T-helper 17 cell (primary cell): ENCODE measurements around the gene BBOF1. TPM values are rescaled to one million over a fixed set of nuclear protein-coding genes. Genes with fewer than 3 reads are reported as not detected.

Experiments
- ATAC-seq: fragments of 150-1000 bp; cut with Tn5 transposase; 2 replicates; pipeline ENCODE4 v1.10.0; 2021; ENCODE audit warnings: mild to moderate bottlenecking, moderate library complexity
- DNase-seq, 3 donors: peaks; one replicate each; pipeline versions ENCODE4 v3.0.0 to v3.0.0-alpha.2; 2020 to 2021
- H3K9me3 ChIP-seq: one replicate; pipeline ENCODE4 v1.7.0; 2013; ENCODE audit warnings: low read length, mild to moderate bottlenecking; ENCODE audit not compliant: control insufficient read depth, poor library complexity, severe bottlenecking
- H3K27ac Mint-ChIP-seq: one replicate; pipeline ENCODE4 v1.8.0; 2022; ENCODE audit warnings: mild to moderate bottlenecking, moderate library complexity, mixed read lengths
- H3K27me3 Mint-ChIP-seq: one replicate; pipeline ENCODE4 v1.8.0; 2022; ENCODE audit warnings: mixed read lengths
- H3K36me3 Mint-ChIP-seq: one replicate; pipeline ENCODE4 v1.8.0; 2022; ENCODE audit warnings: low read depth, mixed read lengths
- H3K4me1 Mint-ChIP-seq: one replicate; pipeline ENCODE4 v1.8.0; 2022; ENCODE audit warnings: mild to moderate bottlenecking, mixed read lengths
- H3K4me3 Mint-ChIP-seq: one replicate; pipeline ENCODE4 v1.8.0; 2022; ENCODE audit warnings: mild to moderate bottlenecking, moderate library complexity, mixed read lengths
- total RNA-seq, 4 donors: library from RNA in 2 of 4; stranded (reverse) in 2 of 4; gene quantifications; one replicate each; pipeline ENCODE4 v1.2.3 and lab custom pipeline; 2022 to 2026

Gene BBOF1
- total RNA-seq, 2 donors from 2014 or later: 2.5 to 2.8 TPM

- ATAC-seq (no peak), DNase-seq (no peak)
- H3K36me3 Mint-ChIP-seq: peaks cover 2% of the 10 kb centered on the region
- no peaks in the 10 kb centered on the region for H3K27me3 Mint-ChIP-seq
- no peak overlapping the region for H3K4me3 Mint-ChIP-seq
- H3K9me3 ChIP-seq: no peaks in the 10 kb centered on the region
- peaks cover 2% of the 10 kb centered on the region for H3K4me1 Mint-ChIP-seq
- H3K27ac Mint-ChIP-seq: no peak overlapping the region
These were observed 23.1 kb downstream of the BBOF1 start for GRCh38 chr14:74042296-74042695.

DNA sequence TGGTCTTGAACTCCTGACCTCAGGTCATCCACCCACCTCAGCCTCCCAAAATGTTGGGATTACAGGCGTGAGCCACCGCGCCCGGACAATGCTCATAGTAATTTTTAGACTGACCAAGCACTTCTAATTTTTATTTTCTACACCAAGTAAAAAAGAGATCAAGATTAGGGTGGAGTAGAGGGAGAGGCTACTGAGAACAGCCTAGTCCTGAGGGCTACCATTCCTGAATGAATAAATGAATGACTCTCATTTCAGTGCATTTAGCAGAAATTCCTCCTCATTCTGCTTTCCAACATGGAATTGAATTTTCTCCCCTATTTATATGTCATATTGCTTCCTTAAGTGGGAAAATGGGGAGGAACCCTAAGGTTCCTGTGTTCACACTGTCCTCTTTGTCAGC is 26.4 kb downstream of the BBOF1 start:
- Mint-ChIP-seq H3K36me3 (peaks cover 2% of the 10 kb centered on the region), H3K4me3 (no peak overlapping the region), H3K27ac (no peak overlapping the region), H3K4me1 (peaks cover 3% of the 10 kb centered on the region), H3K27me3 (no peaks in the 10 kb centered on the region)
- ATAC-seq: no peak
- no peaks in the 10 kb centered on the region for H3K9me3 ChIP-seq
- DNase-seq: no peak

GRCh38 chr14:74048281-74048680 is 29.1 kb downstream of the BBOF1 start:
- Mint-ChIP-seq H3K27me3 (no peaks in the 10 kb centered on the region), H3K4me3 (no peak overlapping the region), H3K4me1 (peaks cover 3% of the 10 kb centered on the region), H3K27ac (no peak overlapping the region), H3K36me3 (peaks cover 2% of the 10 kb centered on the region)
- DNase-seq (no peak), ATAC-seq (no peak)
- no peaks in the 10 kb centered on the region for H3K9me3 ChIP-seq

DNA sequence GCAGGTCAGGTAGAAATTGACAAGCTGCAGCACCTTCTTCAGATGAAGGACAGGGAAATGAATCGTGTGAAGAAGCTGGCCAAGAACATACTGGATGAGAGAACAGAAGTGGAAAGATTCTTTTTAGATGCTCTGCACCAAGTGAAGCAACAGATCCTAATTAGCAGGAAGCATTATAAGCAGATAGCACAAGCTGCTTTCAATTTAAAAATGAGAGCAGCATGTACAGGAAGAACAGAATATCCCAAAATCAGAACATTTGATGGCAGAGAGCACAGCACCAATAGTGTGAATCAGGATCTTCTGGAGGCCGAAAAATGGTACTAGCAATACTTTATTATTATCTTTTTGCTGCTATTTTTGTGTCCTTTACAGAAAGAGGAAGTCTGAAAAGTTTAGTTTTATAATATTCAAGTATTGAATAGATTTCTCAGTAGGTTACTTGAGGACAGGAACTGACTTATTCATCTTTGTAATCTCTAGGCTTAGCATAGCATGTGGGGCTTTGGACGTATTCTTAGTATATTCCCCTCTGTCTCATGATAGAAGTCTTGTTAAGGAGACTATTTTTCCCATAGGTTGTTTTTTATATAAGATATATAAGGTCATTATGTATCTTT is 30.8 kb downstream of the BBOF1 start:
- no peak overlapping the region for H3K27ac Mint-ChIP-seq
- peaks cover 3% of the 10 kb centered on the region for H3K4me1 Mint-ChIP-seq
- no peaks in the 10 kb centered on the region for H3K9me3 ChIP-seq
- no peak for ATAC-seq
- no peak for DNase-seq
- peaks cover 2% of the 10 kb centered on the region for H3K36me3 Mint-ChIP-seq
- H3K27me3 Mint-ChIP-seq: no peaks in the 10 kb centered on the region
- no peak overlapping the region for H3K4me3 Mint-ChIP-seq

DNA sequence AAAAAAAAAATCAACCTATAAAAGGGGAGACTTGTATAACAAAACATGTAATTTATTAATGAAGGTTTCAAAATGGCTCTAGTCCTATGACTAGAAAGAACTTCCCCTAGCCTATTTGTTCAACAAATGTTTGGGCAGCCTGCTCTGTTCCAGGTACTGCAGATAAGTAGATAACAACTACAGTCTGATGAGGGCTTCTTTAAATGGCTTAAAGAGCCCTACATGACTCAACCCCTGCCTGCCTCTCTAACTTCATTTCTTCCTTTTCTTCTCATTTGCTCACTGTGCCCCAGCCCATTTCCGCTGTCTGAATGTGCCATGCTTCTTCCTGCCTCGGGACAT is 43.6 kb downstream of the BBOF1 start:
- H3K27me3 Mint-ChIP-seq: no peaks in the 10 kb centered on the region
- ATAC-seq: no peak
- H3K36me3 Mint-ChIP-seq: peaks cover 8% of the 10 kb centered on the region
- H3K9me3 ChIP-seq: no peaks in the 10 kb centered on the region
- H3K4me1 Mint-ChIP-seq: no peaks in the 10 kb centered on the region
- H3K4me3 Mint-ChIP-seq: no peak overlapping the region
- no peak for DNase-seq
- H3K27ac Mint-ChIP-seq: no peak overlapping the region

GRCh38 chr14:74064426-74064825 is 45.3 kb downstream of the BBOF1 start:
- Mint-ChIP-seq H3K4me3 (no peak overlapping the region), H3K36me3 (peaks cover 8% of the 10 kb centered on the region), H3K27ac (no peak overlapping the region), H3K4me1 (no peaks in the 10 kb centered on the region), H3K27me3 (no peaks in the 10 kb centered on the region)
- DNase-seq (no peak), ATAC-seq (no peak)
- no peaks in the 10 kb centered on the region for H3K9me3 ChIP-seq

GRCh38 chr14:74064883-74065282 is 45.7 kb downstream of the BBOF1 start:
- Mint-ChIP-seq H3K4me1 (no peaks in the 10 kb centered on the region), H3K36me3 (peaks cover 8% of the 10 kb centered on the region), H3K27ac (no peak overlapping the region), H3K27me3 (no peaks in the 10 kb centered on the region), H3K4me3 (no peak overlapping the region)
- no peak for ATAC-seq
- no peak for DNase-seq
- H3K9me3 ChIP-seq: no peaks in the 10 kb centered on the region

DNA sequence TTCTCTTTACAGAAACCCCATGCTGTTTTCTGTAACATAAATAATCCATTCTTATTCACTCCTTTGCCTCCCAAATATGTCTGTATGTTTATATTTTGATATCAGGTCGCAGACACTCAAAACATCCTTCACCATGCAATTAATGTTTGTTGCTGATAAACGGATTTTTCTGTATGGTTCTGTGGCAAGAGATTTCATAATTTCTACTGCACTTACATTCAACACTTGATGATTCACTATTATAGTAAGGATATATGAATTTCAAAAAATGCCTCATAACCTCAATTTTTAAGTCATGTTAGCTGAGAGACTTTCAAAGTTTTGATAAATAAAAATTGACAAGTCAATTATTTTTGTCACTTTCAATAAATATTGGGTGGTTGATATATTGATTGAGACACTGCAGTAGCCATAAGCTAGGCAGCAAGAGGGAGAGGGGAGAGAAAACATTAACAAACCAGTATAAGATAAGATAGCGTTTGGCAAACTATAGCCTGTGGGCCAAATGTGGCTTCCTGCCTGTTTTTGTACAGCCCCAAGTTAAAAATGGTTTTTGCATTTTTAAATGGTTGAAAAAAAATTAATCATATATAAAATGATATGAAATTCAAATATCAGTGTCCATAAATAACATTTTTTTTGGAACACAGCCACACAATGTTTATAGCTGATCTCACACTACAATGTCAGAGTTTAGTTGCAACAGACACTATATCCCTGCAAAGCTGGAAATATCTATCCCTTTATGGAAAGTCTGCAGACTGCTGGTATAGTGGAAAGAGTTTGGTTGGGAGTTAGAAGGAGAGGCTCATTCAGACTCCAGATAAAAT is 46.8 kb downstream of the BBOF1 start:
- H3K9me3 ChIP-seq: no peaks in the 10 kb centered on the region
- DNase-seq: no peak
- no peak for ATAC-seq
- Mint-ChIP-seq H3K27ac (no peak overlapping the region), H3K36me3 (peaks cover 4% of the 10 kb centered on the region), H3K4me3 (no peak overlapping the region), H3K4me1 (no peaks in the 10 kb centered on the region), H3K27me3 (no peaks in the 10 kb centered on the region)

- ATAC-seq (no peak), DNase-seq (no peak)
- no peak overlapping the region for H3K4me3 Mint-ChIP-seq
- no peaks in the 10 kb centered on the region for H3K27me3 Mint-ChIP-seq
- H3K36me3 Mint-ChIP-seq: no peaks in the 10 kb centered on the region
- no peaks in the 10 kb centered on the region for H3K9me3 ChIP-seq
- H3K27ac Mint-ChIP-seq: no peak overlapping the region
- peaks cover 7% of the 10 kb centered on the region for H3K4me1 Mint-ChIP-seq
These were observed 58.3 kb downstream of the BBOF1 start for GRCh38 chr14:74077401-74077800.

GRCh38 chr14:74080820-74081460 is 61.8 kb downstream of the BBOF1 start:
- DNase-seq (no peak), ATAC-seq (no peak)
- no peak overlapping the region for H3K4me3 Mint-ChIP-seq
- H3K4me1 Mint-ChIP-seq: peaks cover 23% of the 10 kb centered on the region
- no peaks in the 10 kb centered on the region for H3K27me3 Mint-ChIP-seq
- no peaks in the 10 kb centered on the region for H3K9me3 ChIP-seq
- no peak overlapping the region for H3K27ac Mint-ChIP-seq
- H3K36me3 Mint-ChIP-seq: no peaks in the 10 kb centered on the region

- H3K4me3 Mint-ChIP-seq: no peak overlapping the region
- no peak for ATAC-seq
- H3K4me1 Mint-ChIP-seq: peaks cover 23% of the 10 kb centered on the region
These were observed 62.3 kb downstream of the BBOF1 start for GRCh38 chr14:74081491-74081890.

GRCh38 chr14:74083161-74083560 is 64.0 kb downstream of the BBOF1 start:
- ATAC-seq: no peak
- H3K27ac Mint-ChIP-seq: peak overlapping the region; percentile 98
- no peaks in the 10 kb centered on the region for H3K27me3 Mint-ChIP-seq
- H3K4me3 Mint-ChIP-seq: peak overlapping the region; percentile 99
- H3K4me1 Mint-ChIP-seq: peaks cover 21% of the 10 kb centered on the region
- H3K9me3 ChIP-seq: no peaks in the 10 kb centered on the region
- DNase-seq: no peak
- H3K36me3 Mint-ChIP-seq: no peaks in the 10 kb centered on the region

More at GRCh38 chr14:74081491-74081890, 62.3 kb downstream of the BBOF1 start:
- no peaks in the 10 kb centered on the region for H3K9me3 ChIP-seq
- H3K36me3 Mint-ChIP-seq: no peaks in the 10 kb centered on the region
- H3K27me3 Mint-ChIP-seq: no peaks in the 10 kb centered on the region
- DNase-seq: no peak
- H3K27ac Mint-ChIP-seq: no peak overlapping the region

DNA sequence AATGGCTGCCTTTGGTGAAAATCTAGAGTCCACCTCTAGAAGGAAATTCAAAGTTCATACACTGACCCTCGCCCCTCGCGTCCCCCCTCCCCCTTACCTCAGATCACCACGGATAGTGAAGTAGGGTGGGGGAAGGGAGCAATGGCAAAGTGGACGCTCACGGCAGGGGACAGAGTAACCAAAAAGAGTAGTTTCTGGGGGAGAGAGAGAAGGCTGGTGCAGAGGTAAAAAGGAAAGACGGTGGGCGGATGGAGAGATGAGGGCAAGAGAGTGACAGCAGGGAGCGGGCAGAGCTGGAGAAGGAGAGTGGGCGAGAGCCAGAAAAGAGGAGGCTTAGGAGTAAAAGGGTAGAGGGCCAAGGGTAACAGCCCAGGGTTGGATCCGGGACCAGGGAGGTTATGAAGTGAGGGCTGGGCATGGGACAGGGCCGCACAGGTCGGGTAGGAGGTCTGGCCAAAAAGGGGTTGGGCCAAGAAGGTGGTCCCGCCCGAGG is 64.7 kb downstream of the BBOF1 start:
- H3K4me3 Mint-ChIP-seq: peak overlapping the region; percentile 99
- peaks cover 24% of the 10 kb centered on the region for H3K4me1 Mint-ChIP-seq
- H3K27me3 Mint-ChIP-seq: no peaks in the 10 kb centered on the region
- no peak for ATAC-seq
- no peaks in the 10 kb centered on the region for H3K9me3 ChIP-seq
- DNase-seq: no peak
- peak overlapping the region; percentile 98 for H3K27ac Mint-ChIP-seq
- peaks cover 2% of the 10 kb centered on the region for H3K36me3 Mint-ChIP-seq
